C4-2B (cell line): ENCODE data around the gene SUN5.

ENCODE experiments used
- ZFX ChIP-seq: fragments of 450-650 bp; IDR thresholded peaks from 2 replicates; pipeline ENCODE4 v1.6.1; 2017
- TF ChIP-seq, protein P1 (sequence below): fragments of 450-650 bp; conservative IDR thresholded peaks from 2 replicates; pipeline ENCODE4 v1.5.1; 2017; ENCODE audit warnings: mild to moderate bottlenecking

DNA sequence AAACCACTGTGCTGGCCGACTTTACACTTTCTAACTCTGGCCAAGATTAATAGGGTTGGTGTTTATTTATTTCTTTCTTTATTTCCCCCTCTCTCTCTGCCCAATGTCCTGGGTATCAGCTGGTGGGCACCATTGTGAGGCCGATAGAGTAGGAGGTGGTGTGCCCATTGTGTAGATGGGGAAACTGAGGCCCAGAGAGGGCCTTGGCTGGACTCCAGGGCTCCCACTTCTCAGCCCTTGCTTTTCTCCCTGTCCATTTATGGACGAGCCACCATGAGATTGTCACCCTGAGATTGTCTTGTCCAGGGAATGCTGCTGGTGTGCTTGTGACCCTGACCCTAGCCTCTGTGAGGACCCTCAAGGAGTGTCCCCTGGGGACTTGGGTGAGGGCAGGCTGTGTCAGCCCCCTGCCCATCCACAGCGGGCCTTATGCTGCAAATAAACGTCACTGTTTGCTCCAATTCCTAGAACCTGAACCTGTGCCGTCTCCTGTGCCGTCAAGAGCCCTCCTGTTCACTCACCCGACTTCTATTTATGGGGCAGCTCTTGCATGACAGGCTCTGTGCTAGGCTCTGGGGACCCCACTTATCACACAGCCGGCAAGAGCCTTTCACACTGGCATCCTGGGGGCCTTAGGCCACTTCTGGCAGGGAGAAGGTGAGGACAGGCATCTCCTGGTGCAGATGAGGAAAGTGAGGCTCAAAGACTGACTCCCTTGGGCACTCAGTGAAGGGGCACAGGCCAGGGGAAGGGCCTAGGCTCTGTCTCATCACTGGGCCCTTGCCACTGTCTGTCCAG, 24.8 kb downstream of the SUN5 start:
- TF ChIP-seq, protein P1, sequence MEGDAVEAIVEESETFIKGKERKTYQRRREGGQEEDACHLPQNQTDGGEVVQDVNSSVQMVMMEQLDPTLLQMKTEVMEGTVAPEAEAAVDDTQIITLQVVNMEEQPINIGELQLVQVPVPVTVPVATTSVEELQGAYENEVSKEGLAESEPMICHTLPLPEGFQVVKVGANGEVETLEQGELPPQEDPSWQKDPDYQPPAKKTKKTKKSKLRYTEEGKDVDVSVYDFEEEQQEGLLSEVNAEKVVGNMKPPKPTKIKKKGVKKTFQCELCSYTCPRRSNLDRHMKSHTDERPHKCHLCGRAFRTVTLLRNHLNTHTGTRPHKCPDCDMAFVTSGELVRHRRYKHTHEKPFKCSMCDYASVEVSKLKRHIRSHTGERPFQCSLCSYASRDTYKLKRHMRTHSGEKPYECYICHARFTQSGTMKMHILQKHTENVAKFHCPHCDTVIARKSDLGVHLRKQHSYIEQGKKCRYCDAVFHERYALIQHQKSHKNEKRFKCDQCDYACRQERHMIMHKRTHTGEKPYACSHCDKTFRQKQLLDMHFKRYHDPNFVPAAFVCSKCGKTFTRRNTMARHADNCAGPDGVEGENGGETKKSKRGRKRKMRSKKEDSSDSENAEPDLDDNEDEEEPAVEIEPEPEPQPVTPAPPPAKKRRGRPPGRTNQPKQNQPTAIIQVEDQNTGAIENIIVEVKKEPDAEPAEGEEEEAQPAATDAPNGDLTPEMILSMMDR: no peak
- TF ChIP-seq ZFX: no peak
